ENCODE measurements around the gene TNFAIP1.

The TNFAIP1 gene

GRCh38 chr17:28372203-28372944 lies 36.8 kb downstream of the TNFAIP1 start:
- DNase-seq, result no peak

- DNase-seq, result no peak
These were observed 37.3 kb downstream of the TNFAIP1 start for GRCh38 chr17:28372945-28373274.

- DNase-seq, result no peak
These were observed 44.5 kb downstream of the TNFAIP1 start for GRCh38 chr17:28379814-28380801.

GRCh38 chr17:28381141-28381825 lies 45.7 kb downstream of the TNFAIP1 start:
- peak; percentile 48 for DNase-seq

- peak; percentile 69 for DNase-seq
These were observed 48.9 kb downstream of the TNFAIP1 start for GRCh38 chr17:28384281-28385036.

DNA sequence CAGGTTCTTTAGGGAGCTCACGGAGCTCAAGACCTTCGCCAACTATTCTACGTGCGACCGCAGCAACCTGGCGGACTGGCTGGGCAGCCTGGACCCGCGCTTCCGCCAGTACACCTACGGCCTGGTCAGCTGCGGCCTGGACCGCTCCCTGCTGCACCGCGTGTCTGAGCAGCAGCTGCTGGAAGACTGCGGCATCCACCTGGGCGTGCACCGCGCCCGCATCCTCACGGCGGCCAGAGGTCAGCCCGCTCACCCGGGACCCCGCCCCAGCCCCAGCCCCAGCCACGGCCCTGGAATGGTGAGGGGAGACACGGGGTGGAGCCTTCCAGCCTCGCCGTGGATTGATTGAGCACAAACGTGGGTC lies 49.5 kb downstream of the TNFAIP1 start:
- no peak for DNase-seq

- DNase-seq, result no peak
These were observed 49.8 kb downstream of the TNFAIP1 start for GRCh38 chr17:28385406-28385805.

DNA sequence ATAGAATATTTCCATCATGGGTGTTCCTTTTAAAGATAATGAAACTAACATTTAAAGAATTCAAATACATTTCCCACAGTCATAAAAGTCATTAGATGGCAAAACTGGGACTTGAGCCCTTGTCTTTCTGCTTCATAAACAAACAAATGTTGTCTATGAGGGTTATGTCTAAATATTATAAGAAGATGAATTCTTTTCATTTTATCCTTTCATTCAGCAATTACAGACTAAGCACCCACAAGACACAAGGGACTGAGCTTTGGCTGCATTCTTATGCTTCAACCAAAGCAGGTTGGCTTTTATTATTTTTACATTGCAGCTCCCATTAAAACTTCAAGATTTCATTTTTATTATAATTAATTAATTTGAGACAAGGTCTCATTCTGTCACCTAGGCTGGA lies 50.8 kb downstream of the TNFAIP1 start:
- no peak for DNase-seq

- no peak for DNase-seq
These were observed 52.5 kb downstream of the TNFAIP1 start for GRCh38 chr17:28388106-28388505.

GRCh38 chr17:28390141-28390540 lies 54.6 kb downstream of the TNFAIP1 start:
- peak; percentile 50 for DNase-seq

- DNase-seq, result no peak
These were observed 55.0 kb downstream of the TNFAIP1 start for GRCh38 chr17:28390563-28390962.

GRCh38 chr17:28390984-28391383 lies 55.4 kb downstream of the TNFAIP1 start:
- DNase-seq, result no peak

GRCh38 chr17:28391401-28391800 lies 55.8 kb downstream of the TNFAIP1 start:
- peak; percentile 23 for DNase-seq

GRCh38 chr17:28392491-28392890 lies 56.9 kb downstream of the TNFAIP1 start:
- DNase-seq, result no peak

DNA sequence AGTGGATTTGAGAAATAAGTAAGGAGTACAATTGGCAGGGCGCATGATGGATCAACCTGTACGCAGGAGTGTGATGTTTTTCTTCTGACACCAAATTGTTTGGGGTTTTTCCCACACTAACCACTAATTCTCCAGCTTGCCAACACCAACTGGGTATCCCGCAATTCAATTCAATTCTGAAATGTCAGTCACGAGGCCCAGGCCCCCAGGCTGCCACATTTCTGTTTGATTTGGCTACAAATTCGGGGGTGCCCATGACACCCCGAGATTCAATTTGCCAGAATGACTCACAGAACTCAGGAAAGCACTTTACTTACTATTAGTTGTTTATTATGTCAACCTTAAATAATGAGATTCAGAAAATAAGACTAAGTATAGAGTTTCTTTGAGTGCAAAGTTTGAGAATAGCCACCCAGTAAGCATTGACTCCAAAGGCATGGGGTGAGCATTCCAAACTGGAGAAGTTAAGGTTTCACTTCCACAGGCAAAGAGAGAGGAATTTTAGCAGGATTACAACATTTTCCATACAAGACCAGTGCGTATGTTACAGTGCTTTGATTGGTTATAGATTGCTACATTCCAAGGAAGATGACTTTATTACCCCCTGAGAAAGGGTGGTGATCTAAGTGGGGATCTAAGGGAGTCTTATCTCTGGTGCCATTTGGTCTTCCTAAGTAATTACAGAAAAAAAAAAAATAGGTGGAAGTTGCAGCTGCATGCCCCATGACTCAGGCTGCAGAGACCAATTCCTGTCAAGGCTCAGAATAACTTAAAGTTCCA lies 59.0 kb downstream of the TNFAIP1 start:
- DNase-seq, result no peak

DNA sequence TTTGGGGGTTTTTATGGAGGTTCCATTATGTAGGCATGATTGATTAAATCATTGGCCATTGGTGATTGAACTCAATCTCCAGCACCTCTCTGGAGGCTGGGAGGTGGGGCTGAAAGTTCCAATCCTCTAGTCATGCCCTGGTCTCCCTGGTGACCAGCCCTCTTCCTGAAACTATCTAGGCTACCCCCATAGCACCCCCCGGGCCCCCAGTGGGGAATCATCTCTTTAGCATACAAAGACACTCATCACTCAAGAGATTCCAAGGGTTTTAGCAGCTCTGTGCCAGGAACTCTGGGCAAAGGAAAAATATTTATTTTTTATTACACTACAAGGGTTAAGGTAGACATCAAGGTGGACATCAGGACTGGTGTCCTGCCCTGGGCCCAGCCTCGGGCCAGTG lies 59.9 kb downstream of the TNFAIP1 start:
- DNase-seq, result no peak

GRCh38 chr17:28395968-28396367 lies 60.4 kb downstream of the TNFAIP1 start:
- DNase-seq, result no peak

All from hematopoietic multipotent progenitor cell treated with erythropoietin and hydrocortisone succinate and interleukin-3 and kit ligand, for 8 days (in vitro differentiated cells).